Mucosa of rectum (tissue), 2 donors: ENCODE results near the gene IMPA2.

Source experiments
- H3K27ac ChIP-seq, 2 donors: one replicate each; pipeline ENCODE4 v1.7.0; 2013; ENCODE audit warnings: inconsistent platforms in 2 of 2, low read depth in 2 of 2, low read length in 2 of 2
- H3K27me3 ChIP-seq, 2 donors: one replicate each; pipeline ENCODE4 v1.7.0; 2013; ENCODE audit warnings: low read length in 2 of 2; ENCODE audit not compliant: control insufficient read depth in 2 of 2, insufficient read depth in 2 of 2
- H3K36me3 ChIP-seq, 2 donors: one replicate each; pipeline ENCODE4 v1.7.0; 2013; ENCODE audit warnings: low read length in 2 of 2; ENCODE audit not compliant: control insufficient read depth in 2 of 2, insufficient read depth in 2 of 2
- H3K4me1 ChIP-seq, 2 donors: one replicate each; pipeline ENCODE4 v1.7.0; 2013; ENCODE audit warnings: low read length in 2 of 2, mild to moderate bottlenecking in 1 of 2; ENCODE audit not compliant: control insufficient read depth in 2 of 2, insufficient read depth in 2 of 2
- H3K4me3 ChIP-seq, 2 donors: one replicate each; pipeline ENCODE4 v1.7.0; 2013; ENCODE audit warnings: low read length in 2 of 2
- H3K9ac ChIP-seq, 2 donors: one replicate each; pipeline ENCODE4 v1.7.0; 2013; ENCODE audit warnings: low read length in 2 of 2, low read depth in 1 of 2, mild to moderate bottlenecking in 1 of 2
- H3K9me3 ChIP-seq, 2 donors: one replicate each; pipeline ENCODE4 v1.7.0; 2013; ENCODE audit warnings: low read length in 2 of 2; ENCODE audit not compliant: control insufficient read depth in 2 of 2
- donor health status: healthy.
- donor health status: Normal muscosa, but diverticular disease.

The IMPA2 gene

DNA sequence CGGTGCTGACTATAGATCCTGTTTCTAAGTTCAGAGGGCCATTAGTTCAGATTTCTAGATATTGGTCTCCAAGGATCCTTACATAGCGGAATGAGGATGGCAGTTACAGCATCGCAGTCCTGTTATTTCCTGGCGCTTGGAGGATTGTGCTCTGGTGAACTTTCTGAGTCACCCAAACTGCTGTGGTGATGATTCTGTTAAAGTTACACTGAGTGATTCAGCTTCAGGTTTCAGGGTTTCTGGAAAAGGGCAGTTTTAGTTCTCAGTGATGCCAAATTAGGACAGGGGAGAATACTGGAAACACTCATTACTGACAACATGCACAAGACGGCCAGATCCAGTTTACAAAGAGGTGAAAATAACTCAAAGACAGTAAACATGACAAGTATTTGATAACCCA, 60.3 kb downstream of the IMPA2 start:
- Histone ChIP-seq H3K27me3 (no peaks in the 10 kb centered on the region), H3K4me1 (peaks cover 7 to 9% of the 10 kb centered on the region in 2 donors), H3K4me3 (no peak overlapping the region), H3K36me3 (no peaks in the 10 kb centered on the region), H3K27ac (no peak overlapping the region), H3K9me3 (no peaks in the 10 kb centered on the region), H3K9ac (no peak overlapping the region)

DNA sequence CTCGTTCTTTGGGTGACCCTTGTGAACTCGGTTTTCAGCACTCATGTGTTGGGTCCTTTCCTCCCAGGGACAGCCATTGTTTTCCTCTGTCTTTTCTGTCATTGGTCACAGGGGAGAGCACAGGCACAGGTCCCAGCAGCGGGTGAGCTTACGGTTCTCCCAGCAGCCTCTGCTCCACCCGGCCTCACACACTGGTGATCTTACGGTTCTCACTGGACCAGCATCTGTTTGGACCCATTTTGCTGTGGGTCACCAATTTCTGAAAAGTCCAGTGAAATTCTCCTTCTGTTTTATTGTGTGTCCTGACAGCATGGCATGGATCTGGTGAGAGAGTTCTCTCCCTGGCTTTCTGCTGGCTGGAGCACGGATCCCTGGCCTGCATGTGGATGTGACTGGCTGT, 62.5 kb downstream of the IMPA2 start:
- H3K9me3 ChIP-seq, result no peaks in the 10 kb centered on the region
- H3K4me1 ChIP-seq, result peaks cover 0 to 3% of the 10 kb centered on the region in 2 donors
- no peaks in the 10 kb centered on the region for H3K36me3 ChIP-seq
- H3K4me3 ChIP-seq, result no peak overlapping the region
- no peak overlapping the region for H3K9ac ChIP-seq
- no peak overlapping the region for H3K27ac ChIP-seq
- no peaks in the 10 kb centered on the region for H3K27me3 ChIP-seq

DNA sequence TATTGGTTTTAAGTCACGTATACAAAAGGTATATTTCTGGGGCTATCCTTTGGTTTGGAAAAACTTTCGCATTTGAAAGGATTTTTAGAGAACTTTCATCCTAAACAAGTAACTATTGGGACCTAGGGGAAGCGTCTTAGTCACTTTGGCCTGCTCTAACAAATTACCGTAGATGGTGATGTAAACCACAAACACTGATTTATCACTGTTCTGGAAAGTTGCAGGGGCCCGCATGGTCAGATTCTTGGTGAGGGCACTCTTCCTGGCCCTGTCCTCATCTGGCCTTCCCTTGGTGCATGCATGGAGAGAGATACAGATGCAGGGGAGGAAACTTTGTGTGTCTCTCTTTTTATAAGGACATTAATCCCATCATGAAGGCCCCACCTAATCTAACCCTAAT, 63.3 kb downstream of the IMPA2 start:
- Histone ChIP-seq H3K4me3 (no peak overlapping the region), H3K4me1 (peaks cover 0 to 3% of the 10 kb centered on the region in 2 donors), H3K9ac (no peak overlapping the region), H3K27me3 (no peaks in the 10 kb centered on the region), H3K27ac (no peak overlapping the region), H3K36me3 (no peaks in the 10 kb centered on the region), H3K9me3 (no peaks in the 10 kb centered on the region)

DNA sequence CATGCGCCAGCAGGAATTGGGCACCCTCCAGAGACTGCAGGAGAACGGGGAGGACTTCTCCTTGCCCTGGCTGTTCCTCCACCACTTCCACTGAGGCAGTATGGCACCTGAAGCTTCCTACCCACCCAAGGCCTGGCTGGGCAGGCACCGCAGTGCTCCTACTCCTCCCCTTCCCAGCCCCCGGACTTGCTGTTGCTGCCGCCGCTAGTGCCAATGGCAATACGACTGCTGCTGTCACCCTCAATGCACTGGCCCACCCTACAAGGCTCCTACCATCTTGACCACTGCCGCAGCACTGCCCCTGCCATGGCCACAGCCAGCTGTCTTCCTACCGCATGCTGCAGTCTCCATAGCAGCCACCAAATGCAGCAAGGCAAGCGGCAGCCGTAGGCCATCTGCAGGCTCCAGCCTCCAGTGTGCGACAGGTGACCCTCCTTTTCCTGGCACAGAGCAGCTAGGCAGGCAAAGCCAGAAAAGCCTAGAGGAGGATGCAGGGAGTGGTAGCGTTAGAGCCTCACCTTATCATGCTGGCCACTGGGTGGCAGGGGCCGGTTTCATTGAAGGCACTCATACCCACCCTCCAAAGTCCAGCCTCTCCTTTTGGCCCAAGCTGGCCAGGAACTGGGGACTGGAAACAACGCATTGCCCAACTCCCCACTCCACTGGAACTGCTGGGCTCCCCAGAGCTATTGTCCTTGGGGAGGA, 64.9 kb downstream of the IMPA2 start:
- H3K9ac ChIP-seq, result no peak overlapping the region
- H3K36me3 ChIP-seq, result no peaks in the 10 kb centered on the region
- no peak overlapping the region for H3K27ac ChIP-seq
- no peaks in the 10 kb centered on the region for H3K27me3 ChIP-seq
- H3K9me3 ChIP-seq, result no peaks in the 10 kb centered on the region
- peaks cover 0 to 3% of the 10 kb centered on the region in 2 donors for H3K4me1 ChIP-seq
- H3K4me3 ChIP-seq, result no peak overlapping the region

DNA sequence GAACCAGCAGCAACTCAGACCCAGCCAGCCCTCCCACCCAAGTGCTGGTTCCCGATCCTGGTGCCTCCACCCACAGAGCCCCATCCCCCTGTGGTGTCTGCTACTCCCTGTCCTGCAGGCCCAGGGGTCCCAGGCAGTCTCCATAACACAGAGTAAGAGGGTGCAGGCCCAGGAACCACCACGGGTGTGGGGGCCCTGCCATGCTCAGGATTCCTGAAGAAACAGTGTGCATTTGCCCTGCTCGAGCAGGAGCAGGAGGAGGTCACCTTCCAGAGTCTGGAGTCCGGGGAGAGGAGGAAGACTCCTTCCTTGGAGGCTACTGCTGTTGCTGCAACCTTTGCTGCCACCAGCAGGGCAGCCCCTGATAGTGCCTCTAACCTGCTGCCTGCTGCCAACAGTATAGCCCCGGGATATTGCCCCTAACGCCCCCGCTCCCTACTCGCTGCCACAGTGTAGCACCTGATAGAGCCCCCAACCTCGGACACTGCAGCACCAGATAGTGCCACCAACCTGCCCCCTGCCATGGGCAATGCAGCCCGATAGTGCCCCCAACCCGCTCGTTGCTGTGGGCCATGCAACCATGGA, 65.5 kb downstream of the IMPA2 start:
- Histone ChIP-seq H3K9me3 (no peaks in the 10 kb centered on the region), H3K36me3 (no peaks in the 10 kb centered on the region), H3K27ac (no peak overlapping the region), H3K4me1 (peaks cover 0 to 3% of the 10 kb centered on the region in 2 donors), H3K9ac (no peak overlapping the region), H3K4me3 (no peak overlapping the region), H3K27me3 (no peaks in the 10 kb centered on the region)

DNA sequence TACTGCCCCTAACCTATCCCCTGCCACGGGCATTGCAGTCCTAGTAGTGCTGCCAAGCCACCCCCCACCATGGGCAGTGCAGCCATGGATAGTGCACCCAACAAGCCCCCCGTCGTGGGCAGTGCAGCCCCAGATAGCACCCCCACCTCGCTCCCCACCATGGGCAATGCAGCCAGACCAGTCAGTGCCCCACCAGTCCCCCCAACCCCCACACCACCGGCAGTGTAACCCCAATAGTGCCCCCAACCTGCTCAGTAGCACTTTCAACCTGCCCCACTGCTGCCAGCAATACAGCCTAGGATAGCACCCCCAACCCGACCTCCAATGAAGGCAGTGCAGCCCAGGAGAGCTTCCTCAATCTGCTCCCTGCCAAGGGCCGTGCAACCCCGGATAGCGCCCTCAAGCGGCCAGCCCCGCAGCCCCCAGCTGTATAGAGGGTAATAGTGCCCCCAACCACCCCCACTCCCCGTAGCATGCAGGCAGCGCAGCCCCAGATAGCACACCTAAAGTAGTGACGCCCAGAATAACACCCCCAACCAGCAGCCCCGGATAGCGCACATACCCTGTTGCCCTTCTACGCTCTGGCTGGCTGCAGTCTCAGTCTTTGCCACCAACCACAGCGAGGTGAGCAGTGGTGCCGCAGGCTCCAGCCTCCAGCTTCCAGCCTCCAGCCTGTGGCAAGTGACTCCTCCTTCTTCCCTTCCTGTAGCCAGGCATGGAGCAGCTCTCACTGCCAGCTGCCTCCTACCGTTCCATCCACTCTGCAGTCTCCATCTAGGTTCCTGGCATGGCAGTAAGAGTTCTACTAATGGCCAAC, 66.9 kb downstream of the IMPA2 start:
- no peaks in the 10 kb centered on the region for H3K9me3 ChIP-seq
- H3K9ac ChIP-seq, result no peak overlapping the region
- no peak overlapping the region for H3K27ac ChIP-seq
- no peak overlapping the region for H3K4me3 ChIP-seq
- no peaks in the 10 kb centered on the region for H3K27me3 ChIP-seq
- no peaks in the 10 kb centered on the region for H3K36me3 ChIP-seq
- peaks cover 0 to 3% of the 10 kb centered on the region in 2 donors for H3K4me1 ChIP-seq

DNA sequence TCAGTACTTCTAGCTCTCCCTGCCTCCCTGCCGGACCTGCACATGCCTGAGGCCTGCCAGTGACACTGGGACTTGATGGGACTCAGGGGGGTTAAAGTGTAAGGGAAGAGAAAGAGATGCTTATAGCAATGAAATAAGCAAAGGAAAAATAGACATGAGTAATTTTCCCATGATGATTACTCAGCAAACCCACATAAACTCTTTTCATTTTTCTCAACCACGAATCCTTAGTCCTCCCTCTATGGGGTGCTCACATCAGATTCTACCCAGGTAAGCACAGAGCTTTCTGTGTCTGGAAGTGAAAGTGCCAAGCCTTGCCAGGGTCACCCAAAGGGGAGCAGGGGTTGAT, 67.5 kb downstream of the IMPA2 start:
- Histone ChIP-seq H3K4me3 (no peak overlapping the region), H3K4me1 (peaks cover 0 to 3% of the 10 kb centered on the region in 2 donors), H3K9ac (no peak overlapping the region), H3K9me3 (no peaks in the 10 kb centered on the region), H3K27ac (no peak overlapping the region), H3K27me3 (no peaks in the 10 kb centered on the region), H3K36me3 (no peaks in the 10 kb centered on the region)

DNA sequence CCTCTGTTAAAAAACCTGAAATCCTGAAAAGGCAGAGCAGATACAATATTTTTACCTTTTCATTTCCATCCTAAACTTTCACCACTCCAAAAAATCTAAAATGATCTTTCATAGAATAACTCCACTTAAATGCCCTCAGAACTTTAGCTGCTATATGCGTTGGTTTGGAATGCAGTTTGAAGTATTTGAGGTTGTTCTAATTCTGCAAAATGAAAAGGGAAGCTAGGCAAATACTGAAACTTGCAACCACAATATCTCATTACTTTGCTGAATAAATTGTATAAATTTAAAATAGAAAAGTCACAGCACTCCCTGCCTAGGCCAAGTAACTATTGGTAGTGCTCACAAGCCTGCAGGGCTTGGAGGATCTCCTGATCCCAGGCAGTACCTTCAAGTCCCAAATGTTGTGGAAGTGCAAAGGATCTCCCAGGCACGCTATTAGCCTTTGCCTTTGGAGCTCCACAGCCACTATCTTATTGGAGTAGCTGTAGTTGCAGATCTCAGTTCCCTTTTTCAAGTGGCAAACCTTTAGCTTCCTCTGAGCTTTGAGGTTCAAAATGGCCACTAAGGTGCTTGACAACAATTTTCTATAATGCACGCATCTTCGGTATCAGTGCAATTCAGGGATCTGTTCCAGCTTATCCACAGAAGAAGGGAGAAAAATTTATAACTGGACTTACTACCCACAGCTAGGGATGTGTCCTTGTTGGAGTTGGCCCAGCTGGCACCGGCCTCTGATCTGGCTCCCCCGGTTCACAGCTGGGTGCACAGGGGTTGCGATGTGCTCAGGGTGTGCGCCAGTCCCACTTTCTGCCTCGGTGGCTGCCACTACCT, 68.9 kb downstream of the IMPA2 start:
- H3K36me3 ChIP-seq, result no peaks in the 10 kb centered on the region
- no peak overlapping the region for H3K27ac ChIP-seq
- no peaks in the 10 kb centered on the region for H3K9me3 ChIP-seq
- no peaks in the 10 kb centered on the region for H3K27me3 ChIP-seq
- H3K4me1 ChIP-seq, result peaks cover 0 to 3% of the 10 kb centered on the region in 2 donors
- no peak overlapping the region for H3K9ac ChIP-seq
- H3K4me3 ChIP-seq, result peak overlapping the region in 1 of 2 donors; percentile 9

DNA sequence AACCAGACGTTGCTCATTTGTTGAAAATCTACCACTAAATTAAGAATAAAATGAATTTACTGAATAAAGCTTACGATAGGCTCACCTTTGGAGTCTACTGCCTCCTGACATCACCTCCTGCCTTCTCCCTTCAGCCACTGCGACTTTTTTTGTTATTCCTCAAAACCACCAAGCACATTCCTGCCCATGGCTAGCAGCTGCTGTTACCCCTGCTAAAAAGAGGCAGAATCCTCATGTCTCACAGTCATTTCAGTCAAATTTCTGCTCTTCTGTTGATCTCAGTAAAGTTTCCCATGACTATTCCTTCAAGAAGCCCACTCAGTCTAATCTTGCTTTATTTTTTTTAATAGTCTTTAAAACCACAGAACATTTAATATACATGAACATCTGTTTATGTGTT, 71.6 kb downstream of the IMPA2 start:
- no peaks in the 10 kb centered on the region for H3K36me3 ChIP-seq
- H3K4me3 ChIP-seq, result no peak overlapping the region
- peaks cover 0 to 3% of the 10 kb centered on the region in 2 donors for H3K4me1 ChIP-seq
- H3K27me3 ChIP-seq, result no peaks in the 10 kb centered on the region
- no peak overlapping the region for H3K27ac ChIP-seq
- H3K9ac ChIP-seq, result no peak overlapping the region
- H3K9me3 ChIP-seq, result no peaks in the 10 kb centered on the region
